ENCODE measurements around the gene ZDHHC17.

DNA sequence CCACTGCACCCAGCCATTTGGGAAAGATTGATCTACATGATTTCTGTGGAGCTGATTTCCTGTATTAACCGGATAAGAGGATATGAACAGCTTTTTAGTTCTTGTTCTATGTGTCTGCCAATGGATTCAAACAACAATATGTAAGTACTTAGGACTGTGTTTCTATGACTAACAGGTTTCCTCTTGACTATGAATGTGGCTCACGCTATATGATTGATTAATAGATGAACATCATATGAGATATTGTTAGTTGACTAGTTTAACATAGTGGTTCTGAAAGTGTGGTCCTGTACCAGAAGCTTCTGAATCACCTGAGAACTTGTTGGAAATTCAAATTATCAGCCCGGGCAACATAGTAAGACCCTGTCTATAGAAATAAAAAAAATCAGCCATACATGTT lies 127.7 kb downstream of the ZDHHC17 start:
- TF ChIP-seq, protein P1, sequence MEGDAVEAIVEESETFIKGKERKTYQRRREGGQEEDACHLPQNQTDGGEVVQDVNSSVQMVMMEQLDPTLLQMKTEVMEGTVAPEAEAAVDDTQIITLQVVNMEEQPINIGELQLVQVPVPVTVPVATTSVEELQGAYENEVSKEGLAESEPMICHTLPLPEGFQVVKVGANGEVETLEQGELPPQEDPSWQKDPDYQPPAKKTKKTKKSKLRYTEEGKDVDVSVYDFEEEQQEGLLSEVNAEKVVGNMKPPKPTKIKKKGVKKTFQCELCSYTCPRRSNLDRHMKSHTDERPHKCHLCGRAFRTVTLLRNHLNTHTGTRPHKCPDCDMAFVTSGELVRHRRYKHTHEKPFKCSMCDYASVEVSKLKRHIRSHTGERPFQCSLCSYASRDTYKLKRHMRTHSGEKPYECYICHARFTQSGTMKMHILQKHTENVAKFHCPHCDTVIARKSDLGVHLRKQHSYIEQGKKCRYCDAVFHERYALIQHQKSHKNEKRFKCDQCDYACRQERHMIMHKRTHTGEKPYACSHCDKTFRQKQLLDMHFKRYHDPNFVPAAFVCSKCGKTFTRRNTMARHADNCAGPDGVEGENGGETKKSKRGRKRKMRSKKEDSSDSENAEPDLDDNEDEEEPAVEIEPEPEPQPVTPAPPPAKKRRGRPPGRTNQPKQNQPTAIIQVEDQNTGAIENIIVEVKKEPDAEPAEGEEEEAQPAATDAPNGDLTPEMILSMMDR (IDR thresholded peaks at IDR 0.05), result no peak
- TF ChIP-seq EP300 (IDR thresholded peaks at IDR 0.05) (no peak), POLR2A (IDR thresholded peaks at IDR 0.05; ENCODE audit: low read depth) (no peak)

All from esophagus muscularis mucosa (tissue), 4 donors.